Loucy (cell line): ENCODE results near the gene DYRK1B.

Experiments used
- EZH2phosphoT487 ChIP-seq: fragments of 200-600 bp; IDR thresholded peaks from 2 replicates; pipeline ENCODE4 v1.6.1; 2018; ENCODE audit warnings: antibody characterized with exemption, mild to moderate bottlenecking, moderate library complexity, borderline replicate concordance
- TF ChIP-seq, protein P1 (sequence below): fragments of 200-600 bp; sonication (generic); conservative IDR thresholded peaks from 2 replicates; pipeline ENCODE4 v1.5.1; 2014; ENCODE audit warnings: mild to moderate bottlenecking, antibody characterized with exemption, low read length

- TF ChIP-seq, protein P1, sequence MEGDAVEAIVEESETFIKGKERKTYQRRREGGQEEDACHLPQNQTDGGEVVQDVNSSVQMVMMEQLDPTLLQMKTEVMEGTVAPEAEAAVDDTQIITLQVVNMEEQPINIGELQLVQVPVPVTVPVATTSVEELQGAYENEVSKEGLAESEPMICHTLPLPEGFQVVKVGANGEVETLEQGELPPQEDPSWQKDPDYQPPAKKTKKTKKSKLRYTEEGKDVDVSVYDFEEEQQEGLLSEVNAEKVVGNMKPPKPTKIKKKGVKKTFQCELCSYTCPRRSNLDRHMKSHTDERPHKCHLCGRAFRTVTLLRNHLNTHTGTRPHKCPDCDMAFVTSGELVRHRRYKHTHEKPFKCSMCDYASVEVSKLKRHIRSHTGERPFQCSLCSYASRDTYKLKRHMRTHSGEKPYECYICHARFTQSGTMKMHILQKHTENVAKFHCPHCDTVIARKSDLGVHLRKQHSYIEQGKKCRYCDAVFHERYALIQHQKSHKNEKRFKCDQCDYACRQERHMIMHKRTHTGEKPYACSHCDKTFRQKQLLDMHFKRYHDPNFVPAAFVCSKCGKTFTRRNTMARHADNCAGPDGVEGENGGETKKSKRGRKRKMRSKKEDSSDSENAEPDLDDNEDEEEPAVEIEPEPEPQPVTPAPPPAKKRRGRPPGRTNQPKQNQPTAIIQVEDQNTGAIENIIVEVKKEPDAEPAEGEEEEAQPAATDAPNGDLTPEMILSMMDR = no peak
- TF ChIP-seq EZH2phosphoT487 = no peak
Measured at GRCh38 chr19:39818626-39819097, 15.3 kb downstream of the DYRK1B start.
